Vagina (tissue), 2 donors: ENCODE data around the gene RLN3.

Experiments
- CTCF ChIP-seq, 3 experiments: fragments of 450-650 bp in 2 of 3; fragments of 200-600 bp in 1 of 3; sonication (generic) in 1 of 3; IDR thresholded peaks; one replicate each; pipeline ENCODE4 v1.5.1; 2017 to 2019; ENCODE audit warnings: antibody characterized with exemption in 3 of 3, mild to moderate bottlenecking in 2 of 3, moderate library complexity in 2 of 3
- POLR2A ChIP-seq, 2 donors: fragments of 450-650 bp; IDR thresholded peaks; one replicate each; pipeline ENCODE4 v1.6.1; 2017; ENCODE audit warnings: antibody characterized with exemption in 2 of 2, mild to moderate bottlenecking in 2 of 2, moderate library complexity in 2 of 2

GRCh38 chr19:13984875-13985741 is 42.8 kb upstream of the RLN3 start:
- no peak for TF ChIP-seq CTCF (IDR thresholded peaks at IDR 0.05)
- TF ChIP-seq POLR2A (IDR thresholded peaks at IDR 0.05): no peak
